NCI-H526 treated with DMSO at 0.1 percent for 48 hours (cell line): ENCODE measurements around the gene CHD5.
A peak's percentile ranks its signal among the peaks of the same experiment; 100 is the strongest.

ENCODE experiments used
- DNase-seq: peaks from one replicate; lab custom pipeline; 2025; lab: John Stamatoyannopoulos, UW

Gene CHD5

DNA sequence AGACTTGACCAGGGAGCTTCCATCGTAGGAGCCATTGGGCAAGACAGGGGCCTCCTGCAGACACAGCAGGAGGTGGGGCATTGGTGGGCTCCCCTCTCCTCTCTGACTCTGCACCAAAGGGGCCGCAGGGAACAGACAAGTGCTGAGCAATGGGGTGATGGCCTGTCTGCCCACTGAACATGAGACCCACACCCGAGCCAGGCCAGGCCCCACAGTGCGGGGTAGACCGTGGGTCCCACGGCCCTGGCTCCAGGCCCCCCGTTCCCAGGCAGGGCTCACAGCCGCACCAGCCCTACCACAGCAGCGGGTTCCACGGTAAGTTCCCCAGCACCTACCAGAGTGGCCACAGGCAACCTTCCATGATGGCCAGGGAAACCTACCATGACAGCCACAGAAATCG lies 45.9 kb downstream of the CHD5 start:
- no peak for DNase-seq

DNA sequence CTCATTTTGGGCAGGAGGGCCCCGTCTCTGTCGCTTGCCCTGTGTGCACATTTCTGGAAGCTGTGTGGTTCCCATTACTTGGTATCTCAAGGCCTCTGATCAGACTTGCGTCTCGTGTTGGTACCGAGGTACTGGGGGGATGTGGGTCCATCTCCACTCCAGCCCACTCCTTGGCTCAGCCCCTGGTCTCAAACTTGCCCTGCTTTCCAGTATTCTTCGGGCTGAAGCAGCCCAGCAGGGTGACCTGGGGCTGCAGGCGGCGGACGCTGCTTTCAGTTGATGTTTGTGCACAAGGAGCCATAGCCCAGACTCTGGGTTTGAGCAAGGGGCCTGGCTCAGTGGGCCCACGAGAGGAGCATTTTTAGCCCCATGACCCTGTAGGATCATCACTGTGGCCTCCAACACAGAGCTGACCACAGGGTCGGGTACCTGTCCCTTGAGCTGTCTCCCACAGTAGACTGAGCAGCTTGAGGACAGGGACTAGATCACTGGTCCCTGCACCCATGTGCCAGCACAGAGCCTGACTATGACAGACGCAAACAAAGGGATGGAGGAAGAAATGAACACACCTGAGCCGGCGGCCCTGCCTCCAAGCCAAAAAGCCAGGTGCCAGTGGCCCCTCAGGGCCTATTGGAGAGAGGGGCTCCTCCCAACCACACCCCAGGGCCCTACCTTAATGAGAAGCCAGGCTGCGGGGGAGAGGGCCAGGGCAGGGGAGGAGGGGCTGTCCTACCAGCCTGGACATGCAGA lies 46.8 kb downstream of the CHD5 start:
- DNase-seq = no peak

DNA sequence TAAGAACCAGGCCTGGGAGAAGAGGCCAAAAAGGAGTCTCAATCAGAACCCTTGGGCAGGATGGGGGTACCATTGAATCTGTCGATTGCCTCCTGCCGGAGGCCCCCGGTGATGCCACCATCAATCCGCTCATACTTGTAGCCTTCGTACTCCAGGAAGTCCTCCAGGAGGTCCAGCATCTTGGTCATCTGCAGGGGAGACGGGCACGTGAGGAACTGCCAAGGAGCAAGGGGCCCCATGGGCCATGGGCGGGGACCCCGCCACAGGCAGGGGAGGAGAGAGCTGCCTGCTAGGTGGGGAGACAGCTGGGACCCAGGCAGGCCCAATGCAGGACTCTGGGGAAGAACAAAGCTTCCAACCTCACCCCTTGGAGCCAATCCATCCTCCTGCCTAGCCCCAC lies 48.6 kb downstream of the CHD5 start:
- no peak for DNase-seq

DNA sequence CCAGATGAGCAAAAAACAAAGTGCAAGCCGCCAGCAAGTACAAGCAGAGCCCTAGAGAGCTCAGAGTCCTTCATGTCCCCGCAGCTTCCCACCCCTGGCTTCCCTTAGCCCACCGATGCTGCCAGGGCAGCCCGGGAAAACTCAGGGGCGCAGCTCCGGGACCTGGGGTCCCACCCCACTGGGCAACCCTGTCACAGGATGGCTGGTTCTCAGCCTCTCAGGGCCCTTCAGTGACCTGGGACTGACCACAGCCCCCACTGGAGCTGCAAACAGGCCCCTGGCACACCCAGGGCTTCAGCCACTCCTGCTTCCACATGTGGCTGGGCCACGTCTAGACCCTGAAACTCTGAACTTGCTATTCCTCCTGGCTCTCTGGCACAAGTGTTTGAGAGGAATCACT lies 49.5 kb downstream of the CHD5 start:
- no peak for DNase-seq

DNA sequence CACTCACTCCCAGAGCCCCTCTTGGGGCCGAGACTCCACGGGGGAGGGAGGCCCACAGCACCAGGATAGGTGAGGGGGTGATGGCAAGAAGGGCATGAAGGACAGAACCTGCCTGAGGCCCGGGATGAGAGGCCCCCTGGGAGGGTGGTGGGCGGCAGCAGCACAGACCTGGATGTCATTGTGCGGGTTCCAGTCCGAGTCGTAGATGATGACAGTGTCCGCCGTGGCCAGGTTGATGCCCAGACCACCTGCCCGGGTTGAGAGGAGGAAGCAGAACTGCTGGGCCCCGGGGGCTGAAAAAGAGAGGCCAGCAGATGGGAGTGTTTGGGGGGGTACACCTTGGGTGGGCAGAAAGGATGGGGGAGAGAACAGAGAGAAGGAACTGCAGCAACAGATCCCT lies 50.1 kb downstream of the CHD5 start:
- DNase-seq = no peak

DNA sequence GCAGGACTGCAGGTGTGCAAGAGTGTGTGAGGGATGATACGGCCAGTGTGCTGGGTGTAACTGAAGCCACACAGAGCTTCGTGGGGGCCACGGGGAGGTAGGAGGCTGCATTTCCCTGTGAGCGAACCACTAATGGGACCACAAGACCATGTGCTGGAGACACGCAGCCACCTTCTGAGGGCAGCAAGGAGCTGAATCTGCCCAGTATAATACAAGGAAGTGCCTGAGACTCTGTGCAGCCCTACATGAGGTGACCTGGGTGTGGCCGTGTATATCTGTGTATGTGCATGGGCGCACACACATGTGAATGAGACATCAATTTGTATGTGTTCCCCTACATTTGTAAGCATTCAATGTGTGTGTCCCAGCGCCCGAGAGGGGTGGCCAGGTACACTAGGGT lies 50.8 kb downstream of the CHD5 start:
- no peak for DNase-seq

DNA sequence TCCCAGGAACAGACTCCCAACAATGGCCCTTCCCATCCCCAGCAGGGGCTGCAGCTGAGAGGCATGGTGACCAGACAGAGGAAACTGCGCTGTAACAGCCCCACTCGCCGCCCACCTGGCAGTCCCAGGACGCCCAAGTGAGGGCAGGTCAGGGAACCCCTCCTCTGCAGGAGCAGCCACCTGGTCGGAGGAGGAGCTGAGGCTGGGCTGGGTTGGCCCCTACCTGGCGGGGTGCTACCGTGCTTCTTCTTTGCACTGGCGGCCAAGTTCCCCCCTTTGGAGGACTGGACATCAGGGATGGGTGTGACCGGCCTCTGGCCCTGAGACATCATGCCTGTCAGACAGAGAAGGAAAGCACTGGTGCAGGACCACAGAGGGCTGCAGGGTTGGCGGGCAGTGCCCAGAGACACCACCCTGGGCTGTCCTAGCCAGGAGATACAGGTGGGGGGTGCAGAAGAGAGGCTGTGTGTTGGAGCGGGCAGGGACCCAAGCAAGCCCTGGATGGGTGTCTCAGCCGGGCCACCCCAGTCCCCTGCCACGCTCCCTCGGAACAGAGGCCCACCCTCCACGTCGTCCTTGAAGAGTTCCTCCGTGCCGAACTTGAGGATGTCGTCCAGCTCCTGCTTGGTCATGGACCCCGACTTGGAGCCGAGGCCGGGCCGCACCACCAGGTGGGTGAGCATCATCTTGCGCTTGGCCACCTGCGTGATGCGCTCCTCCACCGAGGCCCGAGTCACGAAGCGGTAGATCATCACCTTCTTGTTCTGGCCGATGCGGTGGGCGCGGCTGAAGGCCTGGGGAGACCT lies 51.6 kb downstream of the CHD5 start:
- no peak for DNase-seq

DNA sequence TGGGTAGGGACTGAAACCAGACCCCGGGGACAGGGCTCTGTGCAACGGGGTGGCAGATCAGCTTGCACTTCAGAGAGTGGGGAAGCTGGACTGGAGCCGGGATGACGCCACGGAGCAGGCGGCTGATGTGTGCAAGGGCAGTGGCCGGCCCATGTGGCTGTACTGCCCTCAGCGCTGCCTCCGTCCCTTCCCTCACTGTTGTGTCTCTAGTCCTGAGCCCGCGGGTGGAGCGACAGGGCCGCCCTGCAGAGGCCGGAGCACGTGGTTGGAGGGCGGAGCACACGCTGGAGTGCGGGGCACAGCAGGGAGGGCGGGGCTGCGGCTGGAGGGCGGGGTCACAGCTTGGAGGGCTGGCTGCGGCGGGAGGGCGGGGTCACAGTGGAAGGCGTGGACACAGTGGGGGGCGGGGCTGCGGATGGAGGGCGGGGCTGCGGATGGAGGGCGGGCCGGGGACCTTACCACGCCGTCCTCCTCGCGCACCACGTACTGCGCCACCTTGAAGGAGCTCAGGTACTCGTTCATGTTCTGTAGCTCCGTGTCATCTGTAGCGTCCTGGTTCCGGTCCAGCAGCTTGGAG lies 52.4 kb downstream of the CHD5 start:
- peak; percentile 76 for DNase-seq

DNA sequence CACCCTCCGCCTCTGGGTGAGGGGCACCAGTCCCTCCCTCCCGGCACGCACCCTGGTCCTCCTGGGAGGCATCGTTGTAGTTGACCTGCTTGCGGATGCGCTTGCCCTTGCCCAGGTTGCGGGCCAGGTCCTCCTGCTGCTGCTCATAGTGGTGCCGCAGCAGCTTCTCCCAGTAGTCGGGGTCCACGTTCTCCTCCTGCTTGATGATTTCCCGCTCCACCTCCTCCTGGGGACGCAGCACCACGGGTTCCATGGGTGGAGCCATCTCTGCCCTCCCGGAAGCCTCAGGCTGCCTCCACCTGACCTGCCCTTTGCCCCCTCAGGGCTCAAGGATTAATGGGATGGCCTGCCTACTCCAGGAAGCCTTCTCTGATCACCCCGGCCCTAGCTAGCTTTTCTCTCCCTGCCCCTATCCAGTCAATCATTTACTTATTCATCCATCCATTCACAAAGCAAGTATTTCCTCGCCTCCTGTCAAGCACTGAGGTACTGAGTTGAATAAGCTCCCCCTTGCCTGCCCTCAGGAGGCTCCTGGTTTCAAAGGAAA lies 53.5 kb downstream of the CHD5 start:
- no peak for DNase-seq

DNA sequence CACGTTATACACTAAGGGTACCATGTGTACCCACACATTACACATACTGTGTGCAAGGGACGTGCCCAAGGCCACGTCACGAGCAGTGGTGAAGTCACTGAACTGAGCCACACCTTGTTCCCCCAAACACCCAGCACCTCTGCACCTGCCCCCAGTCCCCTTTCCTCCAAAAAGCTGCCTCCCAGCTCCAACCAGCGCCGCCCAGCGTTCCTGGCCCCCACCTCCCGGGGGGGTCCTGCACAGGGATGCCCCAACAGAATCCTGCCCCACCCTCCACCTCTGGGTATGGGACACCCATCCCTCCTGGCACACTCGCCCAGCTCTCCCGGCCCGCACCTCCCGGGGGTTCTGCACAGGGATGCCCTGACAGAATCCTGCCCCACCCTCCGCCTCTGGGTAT lies 54.1 kb downstream of the CHD5 start:
- DNase-seq = no peak

DNA sequence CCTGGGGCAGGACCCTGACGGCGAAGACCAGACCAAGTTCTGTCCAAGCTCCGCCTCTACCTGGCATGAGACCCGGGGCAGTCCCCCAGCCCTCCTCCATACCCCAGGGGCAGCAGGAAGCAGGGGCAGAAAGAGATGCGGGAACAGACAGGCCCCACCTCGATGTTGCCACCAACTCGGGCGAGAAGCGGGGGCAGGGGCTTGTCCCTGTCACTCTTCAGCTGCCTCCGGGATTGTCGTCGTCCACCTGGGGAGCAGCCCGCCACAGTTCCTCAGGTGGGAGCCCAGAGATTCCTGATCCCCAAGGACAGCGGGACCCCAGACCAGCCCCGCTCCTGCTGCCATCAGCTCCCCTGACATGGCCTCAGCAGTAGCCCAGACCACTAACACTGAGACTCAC lies 54.8 kb downstream of the CHD5 start:
- no peak for DNase-seq

DNA sequence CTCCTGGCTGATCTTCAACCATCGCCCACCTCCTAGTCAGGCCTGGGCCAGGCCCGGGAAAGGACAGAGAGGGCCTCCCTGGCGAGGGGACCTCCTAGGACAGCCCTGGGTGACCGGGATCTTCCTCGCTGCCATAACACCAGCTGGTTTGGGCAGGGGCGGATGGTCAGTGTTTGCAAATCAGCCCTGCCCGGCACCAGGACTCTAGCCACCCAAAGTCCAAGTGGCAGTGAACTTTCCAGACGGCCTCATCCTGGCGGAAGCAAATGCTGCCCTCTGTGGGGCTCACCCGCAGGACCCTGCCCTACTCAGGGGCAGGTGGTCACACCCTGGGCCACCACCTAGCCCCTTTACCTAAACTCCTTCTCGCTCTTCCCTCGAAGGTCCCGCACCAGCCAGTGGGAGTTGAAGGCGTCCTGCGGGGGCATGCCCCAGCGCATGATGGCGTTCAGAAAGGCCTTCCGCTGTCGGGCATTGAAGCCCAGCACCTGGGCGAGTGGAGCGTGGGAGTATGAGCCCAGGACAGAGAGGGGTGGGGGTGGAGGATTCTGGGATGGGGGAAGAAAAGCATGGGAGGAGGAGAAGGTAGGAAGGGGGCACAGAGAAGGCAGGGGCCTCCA lies 55.3 kb downstream of the CHD5 start:
- no peak for DNase-seq

DNA sequence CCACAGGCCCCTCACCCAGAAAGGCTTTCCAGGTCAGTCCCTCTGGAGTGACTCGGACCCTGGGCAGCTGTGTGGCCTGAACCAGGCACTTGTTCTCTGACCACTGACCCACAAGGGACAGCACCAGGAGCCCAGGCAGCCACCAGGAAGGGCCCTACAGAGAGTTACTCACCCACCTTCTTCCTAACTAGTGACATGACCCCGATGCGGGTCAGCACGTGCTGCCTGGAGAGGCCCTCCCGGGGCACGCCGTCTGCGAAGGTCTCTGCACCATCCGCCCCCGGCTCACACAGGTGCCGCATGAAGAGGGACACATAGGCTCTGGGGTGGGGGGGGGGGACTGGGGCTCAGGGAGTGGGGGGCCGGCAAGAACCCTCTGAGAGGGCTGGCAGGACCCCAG lies 55.8 kb downstream of the CHD5 start:
- no peak for DNase-seq

DNA sequence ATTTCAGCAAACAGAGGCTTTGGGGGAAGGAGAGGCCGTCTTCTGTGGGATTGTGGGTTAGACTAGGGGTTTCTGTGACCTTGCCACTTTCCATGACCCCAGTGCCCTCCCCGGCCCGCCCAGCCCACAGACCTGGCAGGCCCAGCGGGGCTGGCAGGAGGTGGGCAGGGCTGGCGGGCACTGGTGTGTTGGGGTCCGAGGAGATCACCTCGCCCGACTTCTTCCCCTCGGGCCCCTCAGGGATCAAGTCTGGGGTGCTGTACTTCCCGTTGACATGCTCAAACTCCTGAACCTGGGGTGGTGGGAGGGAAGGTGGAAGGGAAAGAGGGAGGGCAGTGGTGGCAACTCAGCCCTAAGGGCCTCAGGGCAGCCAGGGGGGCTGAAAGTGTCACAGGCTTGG lies 56.3 kb downstream of the CHD5 start:
- DNase-seq = no peak

DNA sequence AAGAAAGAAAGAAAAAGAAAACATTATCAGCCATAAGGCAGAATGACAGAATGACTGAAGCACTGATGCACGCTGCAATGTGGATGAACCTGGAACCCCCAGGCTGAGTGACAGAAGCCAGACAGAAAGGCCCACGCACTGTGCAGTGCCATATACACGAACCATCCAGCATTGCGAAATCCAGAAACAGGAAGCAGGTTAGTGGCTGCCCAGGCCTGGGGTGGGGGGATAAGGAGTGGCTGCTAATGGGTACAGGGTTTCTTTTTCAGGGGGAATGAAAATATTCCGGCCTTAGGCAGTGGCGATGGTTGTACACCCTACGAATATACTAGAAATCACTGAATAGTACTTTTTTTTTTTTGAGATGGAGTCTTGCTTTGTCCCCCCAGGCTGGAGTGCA lies 57.0 kb downstream of the CHD5 start:
- no peak for DNase-seq

DNA sequence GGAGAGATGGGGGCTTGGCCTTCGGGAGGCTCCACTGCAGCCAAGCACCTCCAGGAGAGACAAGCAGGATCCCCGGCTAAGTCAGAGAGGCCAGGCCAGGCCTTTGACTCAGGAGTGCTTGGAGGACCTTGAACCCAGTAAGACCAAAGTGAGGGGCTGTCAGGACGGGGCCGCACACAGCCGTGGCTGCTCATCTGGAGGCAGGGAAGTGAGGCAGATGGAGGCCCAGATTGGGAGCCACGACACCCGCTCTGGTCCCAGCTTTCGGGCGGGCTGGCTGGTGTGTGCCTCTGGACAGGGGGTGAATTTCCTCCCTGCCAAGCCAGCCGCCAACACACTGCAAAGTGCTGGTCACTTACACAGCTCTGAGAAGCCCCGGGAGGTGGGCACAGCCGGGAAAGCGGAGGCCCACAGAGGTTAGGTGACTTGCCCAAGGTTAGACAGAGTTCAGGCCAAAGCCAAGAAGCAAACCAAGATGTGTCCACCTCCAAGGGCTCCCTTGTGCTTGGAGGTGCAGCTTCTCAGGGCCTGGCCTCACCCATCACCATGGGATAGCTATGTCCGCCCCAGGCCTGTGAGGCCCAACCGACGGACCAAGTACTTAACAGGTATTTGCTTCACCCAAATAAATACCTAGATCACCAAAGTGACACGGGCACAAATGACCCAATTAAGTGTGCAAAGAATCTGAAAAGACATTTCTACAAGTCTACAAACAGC lies 58.3 kb downstream of the CHD5 start:
- no peak for DNase-seq

DNA sequence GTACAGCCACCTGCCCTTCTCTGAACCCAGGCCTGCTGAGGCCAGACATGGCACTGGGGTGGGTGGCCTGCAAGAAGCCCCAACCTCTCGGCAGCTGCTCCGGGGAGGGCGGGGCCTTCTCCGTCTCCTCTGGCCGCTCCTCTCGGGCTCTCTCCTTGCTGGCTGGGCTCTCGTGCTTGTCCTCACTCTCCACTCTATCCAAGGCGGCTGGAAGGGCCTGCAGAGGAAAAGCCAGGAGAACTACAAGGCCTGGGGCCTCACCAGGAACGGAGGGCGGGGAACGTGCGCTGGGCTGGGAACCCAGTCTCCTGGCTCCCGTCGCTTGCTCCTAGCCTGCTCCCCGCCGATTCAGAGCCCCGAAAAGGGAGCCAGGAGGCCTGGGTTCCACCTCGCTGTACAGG lies 59.1 kb downstream of the CHD5 start:
- DNase-seq = no peak

DNA sequence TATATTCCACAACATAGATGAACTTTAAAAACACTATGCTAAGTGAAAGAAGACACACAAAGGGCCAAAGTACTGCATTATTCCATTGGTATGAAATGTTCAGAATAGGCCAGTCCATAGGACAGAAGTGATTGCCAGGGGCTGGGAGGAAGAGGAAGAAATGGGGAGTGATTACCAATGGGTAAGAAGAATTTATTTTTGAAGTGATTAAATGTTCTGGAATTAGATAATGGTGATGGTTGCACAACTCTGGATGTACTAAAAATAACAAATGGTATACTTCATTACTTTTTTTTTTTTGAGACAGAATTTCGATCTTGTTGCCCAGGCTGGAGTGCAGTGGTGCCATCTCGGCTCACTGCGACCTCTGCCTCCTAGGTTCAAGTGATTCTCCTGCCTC lies 61.7 kb downstream of the CHD5 start:
- DNase-seq = no peak

DNA sequence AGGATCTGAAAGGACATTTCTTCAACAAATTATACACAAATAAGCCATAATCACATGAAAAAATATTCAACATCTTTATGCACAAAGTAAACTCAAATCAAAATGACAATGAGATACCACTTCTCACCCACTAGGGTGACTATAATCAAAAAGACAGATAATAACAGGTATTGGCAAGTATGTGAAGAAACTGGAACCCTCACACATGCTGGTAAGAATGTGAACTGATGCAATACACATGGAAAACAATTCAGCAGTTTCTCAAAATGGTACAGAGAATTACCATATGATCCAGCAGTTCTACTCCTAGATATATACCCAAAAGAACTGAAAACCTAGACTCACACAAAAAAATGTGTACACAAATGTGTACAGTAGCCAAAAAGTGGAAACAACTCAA lies 62.5 kb downstream of the CHD5 start:
- DNase-seq = no peak

DNA sequence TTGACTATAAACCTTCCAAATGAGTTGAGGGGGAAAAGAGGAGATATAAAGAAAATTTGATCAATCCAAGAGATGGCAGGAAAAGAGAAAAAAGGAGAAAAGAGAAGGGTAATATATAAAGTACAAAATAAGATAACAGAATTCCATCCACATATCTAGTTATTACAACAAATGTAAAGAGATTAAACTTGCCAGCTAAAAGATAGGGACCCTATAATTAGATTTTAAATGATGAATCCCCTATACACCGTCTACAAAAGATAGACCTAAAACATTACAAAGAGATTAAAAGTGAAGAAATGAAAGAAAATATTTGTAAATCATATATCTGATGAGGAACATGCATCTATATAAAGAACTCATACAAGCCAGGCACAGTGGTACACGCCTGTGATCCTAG lies 63.1 kb downstream of the CHD5 start:
- DNase-seq = no peak

DNA sequence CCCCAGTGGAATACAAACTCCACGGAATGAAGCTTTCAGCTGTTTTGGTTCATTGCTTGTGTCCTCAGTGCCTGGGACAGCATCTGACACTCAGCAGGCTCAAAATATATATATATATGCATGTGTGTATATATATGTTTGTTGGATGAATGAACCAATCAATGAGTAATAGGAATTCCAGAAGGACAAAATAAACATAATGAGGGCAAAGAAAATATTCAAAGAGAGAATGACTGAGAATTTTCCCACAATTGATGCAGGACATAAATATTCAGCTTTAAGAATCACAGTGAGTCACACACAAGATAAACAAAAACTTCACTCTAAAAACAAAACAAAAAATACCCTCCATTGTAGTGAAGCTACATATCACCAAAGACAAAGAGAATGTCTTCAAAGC lies 64.0 kb downstream of the CHD5 start:
- DNase-seq = no peak

DNA sequence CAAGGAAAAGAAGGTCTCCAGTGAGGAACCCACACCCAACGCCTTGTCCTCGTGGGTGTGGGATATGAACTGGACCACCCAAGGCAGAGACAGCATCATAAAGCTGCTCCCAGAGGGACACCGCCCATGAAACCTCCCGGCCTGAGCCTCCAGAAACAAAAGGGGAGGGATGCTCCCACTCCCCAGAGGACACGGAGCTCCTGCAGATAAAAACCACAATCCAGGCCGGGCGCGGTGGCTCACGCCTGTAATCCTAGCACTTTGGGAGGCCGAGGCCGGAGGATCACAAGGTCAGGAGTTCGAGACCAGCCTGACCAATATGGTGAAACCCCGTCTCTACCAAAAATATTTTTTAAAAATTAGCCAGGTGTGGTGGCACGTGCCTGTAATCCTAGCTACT lies 66.4 kb downstream of the CHD5 start:
- no peak for DNase-seq
